H1 (cell line): Measurements from ENCODE around the gene ARL5C. TPM values are rescaled to one million over a fixed set of nuclear protein-coding genes. Genes with fewer than 3 reads are reported as not detected.
A peak's percentile ranks its signal among the peaks of the same experiment; 100 is the strongest.

Experiments used
- CTCF ChIA-PET: fragments of 300-600 bp; sonication (Branson Sonifier 250); formaldehyde crosslinking; loops from one replicate; lab custom pipeline; 2021; ENCODE audit not compliant: partially characterized antibody; lab: Charles Lee
- POLR2A ChIA-PET: fragments of 300-600 bp; sonication (Branson Sonifier 250); formaldehyde crosslinking; loops from one replicate; lab custom pipeline; 2021; ENCODE audit warnings: inconsistent platforms; ENCODE audit not compliant: partially characterized antibody; lab: Charles Lee
- DNase-seq, 2 experiments: peaks; one replicate each; pipeline versions ENCODE4 v3.0.0 to v3.0.0-alpha.2; 2010 to 2022; ENCODE audit warnings: low spot score in 2 of 2, low read depth in 1 of 2, mixed read lengths in 1 of 2
- FAIRE-seq: peaks from 2 replicates; lab custom pipeline; 2011; peaks lifted over from hg19 to GRCh38; lab: Jason Lieb, UNC
- H2AFZ ChIP-seq: 2 replicates; pipeline ENCODE4 v1.8.1; 2012; ENCODE audit warnings: low read length, inconsistent platforms
- H2AK5ac ChIP-seq: 2 replicates; pipeline ENCODE4 v1.6.1; 2013; ENCODE audit warnings: low read depth, low read length
- H2BK120ac ChIP-seq: replicated peaks from 2 replicates; pipeline ENCODE3; 2013; ENCODE audit warnings: low read depth, low read length, inconsistent platforms
- H2BK12ac ChIP-seq: 2 replicates; pipeline ENCODE4 v1.6.1; 2013; ENCODE audit warnings: low read depth, low read length
- H2BK15ac ChIP-seq: 2 replicates; pipeline ENCODE4 v1.6.1; 2013; ENCODE audit warnings: low read length
- H2BK20ac ChIP-seq: 2 replicates; pipeline ENCODE4 v1.6.1; 2013; ENCODE audit warnings: low read length
- H2BK5ac ChIP-seq: 2 replicates; pipeline ENCODE4 v1.6.1; 2013; ENCODE audit warnings: low read depth, low read length
- H3K14ac ChIP-seq: 2 replicates; pipeline ENCODE4 v1.6.1; 2013; ENCODE audit warnings: inconsistent platforms; ENCODE audit not compliant: insufficient read length
- H3K18ac ChIP-seq: 2 replicates; pipeline ENCODE4 v1.6.1; 2013; ENCODE audit warnings: low read length; ENCODE audit errors: extremely low read depth
- H3K23ac ChIP-seq: 2 replicates; pipeline ENCODE4 v1.6.1; 2013; ENCODE audit warnings: inconsistent platforms; ENCODE audit not compliant: insufficient read length
- H3K23me2 ChIP-seq: 2 replicates; pipeline ENCODE4 v1.6.1; 2013; ENCODE audit warnings: low read depth, low read length
- H3K27ac ChIP-seq: 2 replicates; pipeline ENCODE4 v1.6.1; 2011; ENCODE audit warnings: low read depth, low read length, inconsistent platforms
- H3K27me3 ChIP-seq, 4 experiments: replicated peaks in 1 of 4; 1 replicate in 1 of 4; 2 replicates in 3 of 4; pipeline versions ENCODE4 v1.6.1 to v1.8.1; 2011 to 2013; ENCODE audit warnings: low read length in 3 of 4, mild to moderate bottlenecking in 3 of 4, inconsistent platforms in 2 of 4, mixed read lengths in 2 of 4, moderate library complexity in 1 of 4; ENCODE audit not compliant: control insufficient read depth in 3 of 4, insufficient read depth in 3 of 4; ENCODE audit errors: extremely low read depth in 1 of 4
- H3K36me3 ChIP-seq, 4 experiments: 2 replicates each; pipeline versions ENCODE4 v1.6.1 to v1.8.1; 2011 to 2013; ENCODE audit warnings: mild to moderate bottlenecking in 4 of 4, low read length in 3 of 4, moderate library complexity in 2 of 4, control low read depth in 1 of 4, inconsistent platforms in 1 of 4; ENCODE audit not compliant: insufficient read depth in 4 of 4, control insufficient read depth in 2 of 4
- H3K4ac ChIP-seq: replicated peaks from 2 replicates; pipeline ENCODE3; 2013; ENCODE audit warnings: low read length, low read depth, mixed read lengths, inconsistent platforms; ENCODE audit not compliant: insufficient read length
- H3K4me1 ChIP-seq, 4 experiments: replicated peaks in 1 of 4; 1 replicate in 1 of 4; 2 replicates in 3 of 4; pipeline versions ENCODE4 v1.6.1 to v1.8.1; 2011 to 2013; ENCODE audit warnings: low read length in 3 of 4, inconsistent platforms in 2 of 4, mixed read lengths in 1 of 4; ENCODE audit not compliant: insufficient read depth in 4 of 4, control insufficient read depth in 3 of 4
- H3K4me2 ChIP-seq, 2 experiments: 2 replicates each; pipeline versions ENCODE4 v1.6.1 to v1.8.1; 2011 to 2013; ENCODE audit warnings: low read depth in 2 of 2, low read length in 2 of 2, control low read depth in 1 of 2, inconsistent platforms in 1 of 2, mild to moderate bottlenecking in 1 of 2; ENCODE audit not compliant: insufficient read depth in 1 of 2
- H3K4me3 ChIP-seq, 4 experiments: fragments of 200-600, 300-600 bp in 1 of 4; sonication (generic), shearing (Covaris generic), sonication (Bioruptor Twin) in 1 of 4; 2 replicates each; pipeline versions ENCODE4 v1.5.1 to v1.8.1; 2011 to 2016; ENCODE audit warnings: low read length in 4 of 4, low read depth in 3 of 4, control low read depth in 2 of 4, inconsistent platforms in 2 of 4, mild to moderate bottlenecking in 2 of 4, mixed read lengths in 1 of 4, moderate library complexity in 1 of 4; ENCODE audit not compliant: insufficient read depth in 2 of 4; ENCODE audit errors: extremely low read depth in 1 of 4
- H3K56ac ChIP-seq: replicated peaks from 2 replicates; pipeline ENCODE3; 2013; ENCODE audit warnings: low read depth, mild to moderate bottlenecking, mixed read lengths, low read length, inconsistent platforms; ENCODE audit not compliant: insufficient read length
- H3K79me1 ChIP-seq: 2 replicates; pipeline ENCODE4 v1.6.1; 2013; ENCODE audit warnings: low read depth, low read length, control low read depth
- H3K79me2 ChIP-seq, 2 experiments: 2 replicates each; pipeline versions ENCODE4 v1.6.1 to v1.8.1; 2012 to 2013; ENCODE audit warnings: low read length in 2 of 2, mild to moderate bottlenecking in 2 of 2, inconsistent platforms in 1 of 2; ENCODE audit not compliant: insufficient read depth in 2 of 2, control insufficient read depth in 1 of 2
- H3K9ac ChIP-seq, 4 experiments: replicated peaks in 1 of 4; 1 replicate in 1 of 4; 2 replicates in 3 of 4; pipeline versions ENCODE4 v1.6.1 to v1.8.1; 2011 to 2013; ENCODE audit warnings: low read depth in 3 of 4, low read length in 3 of 4, control low read depth in 2 of 4, mild to moderate bottlenecking in 2 of 4, moderate library complexity in 2 of 4, inconsistent platforms in 1 of 4; ENCODE audit errors: extremely low read depth in 1 of 4
- H3K9me3 ChIP-seq, 2 experiments: 2 replicates each; pipeline versions ENCODE4 v1.6.1 to v1.8.1; 2012 to 2013; ENCODE audit warnings: mild to moderate bottlenecking in 2 of 2, moderate library complexity in 2 of 2, control low read depth in 1 of 2, inconsistent platforms in 1 of 2, low read depth in 1 of 2, low read length in 1 of 2, mixed read lengths in 1 of 2; ENCODE audit not compliant: insufficient read depth in 2 of 2
- H4K20me1 ChIP-seq, 2 experiments: replicated peaks in 1 of 2; 2 replicates each; pipeline versions ENCODE3 to v1.8.1; 2011 to 2013; ENCODE audit warnings: inconsistent platforms in 2 of 2, low read length in 2 of 2, mild to moderate bottlenecking in 1 of 2; ENCODE audit not compliant: insufficient read depth in 2 of 2, control insufficient read depth in 1 of 2
- H4K5ac ChIP-seq: 2 replicates; pipeline ENCODE4 v1.6.1; 2013; ENCODE audit warnings: low read length, low read depth, mixed read lengths, inconsistent platforms; ENCODE audit not compliant: insufficient read length
- H4K8ac ChIP-seq: 2 replicates; pipeline ENCODE4 v1.8.0; 2013; ENCODE audit warnings: mild to moderate bottlenecking, moderate library complexity, low read length, inconsistent platforms; ENCODE audit not compliant: insufficient read depth; ENCODE audit errors: extremely low read depth
- H4K91ac ChIP-seq: replicated peaks from 2 replicates; pipeline ENCODE3; 2013; ENCODE audit warnings: low read length, mixed read lengths, inconsistent platforms; ENCODE audit not compliant: insufficient read length
- CBX5 ChIP-seq: fragments of 300-800, 300-1000 bp; sonication (generic); IDR thresholded peaks from 2 replicates; pipeline ENCODE4 v1.7.1; 2016; ENCODE audit warnings: antibody characterized with exemption, low read length, low read depth
- CHD1 ChIP-seq: IDR thresholded peaks from 2 replicates; pipeline ENCODE4 v1.6.1; 2012; ENCODE audit warnings: low read depth, low read length, improper control_type of control experiment
- CTBP2 ChIP-seq: IDR thresholded peaks from 2 replicates; pipeline ENCODE4 v1.7.0; 2011; ENCODE audit warnings: borderline replicate concordance, mild to moderate bottlenecking, moderate library complexity, mixed read lengths, low read length; ENCODE audit not compliant: insufficient read depth, insufficient read length
- EGR1 ChIP-seq: IDR thresholded peaks from 2 replicates; pipeline ENCODE4 v1.6.1; 2011; ENCODE audit warnings: low read depth, low read length, borderline replicate concordance
- EZH2 ChIP-seq: fragments of 200-600 bp; sonication (generic); IDR thresholded peaks from 2 replicates; pipeline ENCODE4 v1.7.1; 2012; ENCODE audit warnings: low read depth, mild to moderate bottlenecking, moderate library complexity, low read length, inconsistent platforms; ENCODE audit not compliant: severe bottlenecking
- GABPA ChIP-seq: IDR thresholded peaks from 2 replicates; pipeline ENCODE4 v1.6.1; 2011; ENCODE audit warnings: mild to moderate bottlenecking, low read length, moderate library complexity, borderline replicate concordance; ENCODE audit not compliant: insufficient read depth
- HDAC6 ChIP-seq: IDR thresholded peaks from one replicate; pipeline ENCODE4 v1.7.1; 2012; ENCODE audit warnings: low read depth, mild to moderate bottlenecking, inconsistent platforms, low read length, moderate library complexity
- JUN ChIP-seq: IDR thresholded peaks from 2 replicates; pipeline ENCODE4 v1.6.1; 2011; ENCODE audit warnings: low read depth, mild to moderate bottlenecking, improper control_type of control experiment, low read length
- SP2 ChIP-seq: IDR thresholded peaks from 2 replicates; pipeline ENCODE4 v1.6.1; 2012; ENCODE audit warnings: mild to moderate bottlenecking, low read length, inconsistent platforms
- SP4 ChIP-seq: IDR thresholded peaks from 2 replicates; pipeline ENCODE4 v1.6.1; 2012; ENCODE audit warnings: low read length, inconsistent platforms
- ZNF274 ChIP-seq: IDR thresholded peaks from 2 replicates; pipeline ENCODE4 v1.7.0; 2012; ENCODE audit warnings: low read length, borderline replicate concordance; ENCODE audit errors: extremely low read depth
- WGBS, 2 experiments: shearing (Covaris generic) in 1 of 2; methylation state at CpG; one replicate each; pipeline versions ENCODE4 v1.1.6 to v1.1.7; 2013 to 2015; ENCODE audit warnings: low lambda C conversion rate in 2 of 2, mixed read lengths in 2 of 2, inconsistent platforms in 1 of 2, low coverage in 1 of 2, missing lambda C conversion rate in 1 of 2; ENCODE audit not compliant: insufficient replicate concordance in 2 of 2, insufficient coverage in 1 of 2, insufficient read length in 1 of 2; ENCODE audit errors: extremely low coverage in 1 of 2, missing lambda C conversion rate in 1 of 2; 5-methylcytosine and 5-hydroxymethylcytosine counted together
- polyA plus RNA-seq, 7 experiments: library from polyadenylated mRNA; depleted of rRNA in 3 of 7; stranded (reverse) in 5 of 7; unstranded in 2 of 7; fragments of >200 nt in 5 of 7; fragments of 200-250 nt in 2 of 7; gene quantifications; 1 replicate in 5 of 7; 2 replicates in 1 of 7; 4 replicates in 1 of 7; pipeline versions ENCODE4 v1.2.1 to v1.2.3, GENCODE V29; 2011 to 2013; ENCODE audit warnings: missing spikeins in 2 of 7, mixed read lengths in 2 of 7
- total RNA-seq: library from RNA; stranded (reverse); fragmentation: NEBNext Ultra II Directional; extraction: Animal tissue kit (Norgen Biotek cat#: 25700); gene quantifications from 2 replicates; pipeline ENCODE4 v1.2.1, GENCODE V29; 2021
- TF ChIP-seq, protein P1 (sequence below): IDR thresholded peaks from 2 replicates; pipeline ENCODE4 v1.6.1; 2012; ENCODE audit warnings: inconsistent platforms

ARL5C gene
- total and polyA plus RNA-seq, 2 of the 8 experiments (the other 6 are each of a cell fraction or from before 2014, with no cell fraction given): not detected

DNA sequence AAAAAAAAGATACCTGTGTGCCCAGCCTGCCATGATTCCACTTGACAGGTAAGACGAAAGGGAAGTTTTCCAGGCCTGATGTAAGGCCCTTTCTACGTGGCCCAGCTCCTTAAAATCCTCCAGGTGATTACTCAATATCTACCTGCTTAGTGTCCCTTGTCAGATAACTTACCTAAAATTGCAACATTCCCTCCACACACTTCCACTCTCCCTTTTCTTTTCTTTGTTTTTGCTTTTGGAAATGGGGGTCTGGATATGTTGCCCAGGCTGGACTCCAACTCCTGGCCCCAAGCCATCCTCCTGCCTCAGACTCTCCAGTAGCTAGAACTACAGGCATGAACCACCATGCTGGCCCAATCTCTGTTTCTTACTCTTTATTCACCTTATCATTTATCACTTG lies 7.3 kb downstream of the ARL5C start:
- Histone ChIP-seq H3K4me3 (no peak overlapping the region), H3K27ac (no peak overlapping the region), H2AK5ac (no peak overlapping the region), H2BK15ac (no peak overlapping the region), H3K14ac (no peak overlapping the region), H4K91ac (no peak overlapping the region), H2BK120ac (no peak overlapping the region), H3K9me3 (no peaks in the 10 kb centered on the region), H4K20me1 (no peaks in the 10 kb centered on the region), H2BK20ac (0 out of 2 replicates have a peak overlapping the region, but pooled peaks have one; percentile 48), H3K4me2 (no peak overlapping the region), H3K79me2 (no peaks in the 10 kb centered on the region), H2AFZ (no peak overlapping the region), H2BK5ac (no peak overlapping the region), H3K18ac (no peak overlapping the region), H3K36me3 (no peaks in the 10 kb centered on the region), H3K9ac (no peak overlapping the region), H3K23ac (no peak overlapping the region), H3K56ac (no peak overlapping the region), H3K23me2 (peaks cover 3% of the 10 kb centered on the region; the same call in 1 of the 2 replicates), H4K8ac (no peak overlapping the region), H3K27me3 (no peaks in the 10 kb centered on the region; a peak in 1 of 7 replicates), H4K5ac (no peak overlapping the region), H2BK12ac (no peak overlapping the region), H3K4me1 (no peaks in the 10 kb centered on the region), H3K79me1 (no peaks in the 10 kb centered on the region), H3K4ac (no peak overlapping the region)
- FAIRE-seq (no peak), DNase-seq (no peak)
- ChIA-PET CTCF (interaction anchor here (0.6 to 10.8 kb wide), 4 partner anchors 9 to 176 kb away, joined by 3 to 151 read pairs (median 6); no protein-coding TSS in a partner anchor), POLR2A (interaction anchor here (0.6 kb wide), 1 partner anchor 19 kb away, joined by 3 read pairs; no protein-coding TSS in a partner anchor)
- WGBS, 2 experiments: 91% methylated on average over 2 of the region's 2 CpGs; no CpG with 5 or more reads in 1 of the 2 experiments
- no peak for TF ChIP-seq GABPA
- TF ChIP-seq SP2: no peak
- no peak for TF ChIP-seq CTBP2
- no peak for TF ChIP-seq SP4
- TF ChIP-seq CHD1: no peak
- no peak for TF ChIP-seq HDAC6
- TF ChIP-seq ZNF274: no peak
- no peak for TF ChIP-seq JUN
- TF ChIP-seq, protein P1, sequence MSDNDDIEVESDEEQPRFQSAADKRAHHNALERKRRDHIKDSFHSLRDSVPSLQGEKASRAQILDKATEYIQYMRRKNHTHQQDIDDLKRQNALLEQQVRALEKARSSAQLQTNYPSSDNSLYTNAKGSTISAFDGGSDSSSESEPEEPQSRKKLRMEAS: no peak
- TF ChIP-seq CBX5: no peak
- TF ChIP-seq EZH2: no peak
- TF ChIP-seq EGR1: no peak
